ENCODE data around the gene LIN7A.
"Not testable (repeated sequence)": the region's sequence is repeated elsewhere in the genome, so short reads cannot be mapped to it uniquely, and the experiment has no call there.

LIN7A gene

GRCh38 chr12:80802652-80803400 lies 134.9 kb downstream of the LIN7A start:
- TF ChIP-seq CTCF (IDR thresholded peaks at IDR 0.05) (no peak), ZFX (IDR thresholded peaks at IDR 0.05; ENCODE audit: borderline replicate concordance) (no peak)
- no peak overlapping the region for H3K27ac ChIP-seq

- TF ChIP-seq ZFX (IDR thresholded peaks at IDR 0.05; ENCODE audit: borderline replicate concordance) (no peak), CTCF (IDR thresholded peaks at IDR 0.05) (no peak)
- no peak overlapping the region for H3K27ac ChIP-seq
Observed at GRCh38 chr12:80798281-80798680, 139.5 kb downstream of the LIN7A start.

GRCh38 chr12:80794551-80794950 lies 143.2 kb downstream of the LIN7A start:
- TF ChIP-seq CTCF (IDR thresholded peaks at IDR 0.05) (no peak), ZFX (IDR thresholded peaks at IDR 0.05; ENCODE audit: borderline replicate concordance) (no peak)
- no peak overlapping the region for H3K27ac ChIP-seq

GRCh38 chr12:80792861-80793260 lies 144.9 kb downstream of the LIN7A start:
- no peak for TF ChIP-seq ZFX (IDR thresholded peaks at IDR 0.05; ENCODE audit: borderline replicate concordance)
- TF ChIP-seq CTCF (IDR thresholded peaks at IDR 0.05), result no peak

GRCh38 chr12:80791863-80792262 lies 145.9 kb downstream of the LIN7A start:
- no peak for TF ChIP-seq CTCF (IDR thresholded peaks at IDR 0.05)
- no peak for TF ChIP-seq ZFX (IDR thresholded peaks at IDR 0.05; ENCODE audit: borderline replicate concordance)
- no peak overlapping the region for H3K27ac ChIP-seq

More at GRCh38 chr12:80792861-80793260, 144.9 kb downstream of the LIN7A start:
- H3K27ac ChIP-seq, result no peak overlapping the region

- H3K27ac ChIP-seq, result not testable (repeated sequence)
Observed at GRCh38 chr12:80788407-80788806, 149.3 kb downstream of the LIN7A start.

GRCh38 chr12:80782963-80783470 lies 154.7 kb downstream of the LIN7A start:
- not testable (repeated sequence) for H3K27ac ChIP-seq

GRCh38 chr12:80781313-80781712 lies 156.4 kb downstream of the LIN7A start:
- TF ChIP-seq ZFX (IDR thresholded peaks at IDR 0.05; ENCODE audit: borderline replicate concordance), result no peak
- no peak for TF ChIP-seq CTCF (IDR thresholded peaks at IDR 0.05)
- no peak overlapping the region for H3K27ac ChIP-seq
